ENCODE results near the gene YARS1. TPM values are rescaled to one million over a fixed set of nuclear protein-coding genes. Genes with fewer than 3 reads are reported as not detected.

YARS1 gene
- total and polyA plus RNA-seq, 2 of the 13 experiments (the other 11 are each of a cell fraction or from before 2014, with no cell fraction given): 50.1 to 113 TPM

- peak; percentile 94 for TF ChIP-seq ARNT2 (CRISPR knock-in tag; IDR thresholded peaks at IDR 0.05; ENCODE audit: low read depth)
- peak; percentile 80 for TF ChIP-seq POGZ (CRISPR knock-in tag; IDR thresholded peaks at IDR 0.05)
- peak; percentile 80; the same call in 1 of the 2 replicates for TF ChIP-seq KDM4B (CRISPR knock-in tag; IDR thresholded peaks at IDR 0.05)
- peak; percentile 93; the same call in 1 of the 2 replicates for TF ChIP-seq ZBTB44 (CRISPR knock-in tag; IDR thresholded peaks at IDR 0.05)
- peak; percentile 80; the same call in 1 of the 2 replicates for TF ChIP-seq ZBTB3 (CRISPR knock-in tag; IDR thresholded peaks at IDR 0.05; ENCODE audit: borderline replicate concordance, low read depth)
- peak; percentile 75 for TF ChIP-seq CREB1 (IDR thresholded peaks at IDR 0.05)
- peak; percentile 89 for TF ChIP-seq CREB1 (CRISPR knock-in tag; IDR thresholded peaks at IDR 0.05)
- TF ChIP-seq HMG20B (CRISPR knock-in tag; conservative IDR thresholded peaks at IDR 0.05): peak; percentile 80; the same call in 1 of the 2 replicates
- TF ChIP-seq THAP9 (CRISPR knock-in tag; IDR thresholded peaks at IDR 0.05; ENCODE audit: borderline replicate concordance): peak; percentile 90
- 0 out of 2 replicates have a peak, but pooled peaks have one; percentile 24 for TF ChIP-seq ZNF256 (CRISPR knock-in tag; conservative IDR thresholded peaks at IDR 0.05)
- no peak for TF ChIP-seq KDM5B (CRISPR knock-in tag; IDR thresholded peaks at IDR 0.05; ENCODE audit: borderline replicate concordance)
- TF ChIP-seq FOXP1 (IDR thresholded peaks at IDR 0.05): no peak
- peak; percentile 55 for TF ChIP-seq FOXP1 (CRISPR knock-in tag; IDR thresholded peaks at IDR 0.05)
- TF ChIP-seq HNRNPK (IDR thresholded peaks at IDR 0.05; ENCODE audit: low read depth, low read length, poor library complexity, severe bottlenecking): peak; percentile 91
- no peak for TF ChIP-seq ZNF33A (CRISPR knock-in tag; IDR thresholded peaks at IDR 0.05; ENCODE audit: borderline replicate concordance)
- TF ChIP-seq SRSF1 (optimal IDR thresholded peaks at IDR 0.05; ENCODE audit: low read depth, low read length): peak; percentile 16
- no peak for TF ChIP-seq SOX6 (IDR thresholded peaks at IDR 0.05)
- peak; percentile 86 for TF ChIP-seq SOX6 (CRISPR knock-in tag; IDR thresholded peaks at IDR 0.05)
- peak; percentile 58 for TF ChIP-seq AGO1 (IDR thresholded peaks at IDR 0.05; ENCODE audit: low read depth, low read length, poor library complexity, severe bottlenecking)
- TF ChIP-seq CSRNP1 (CRISPR knock-in tag; IDR thresholded peaks at IDR 0.05): peak; percentile 83; the same call in 1 of the 2 replicates
- peak; percentile 76; the same call in 1 of the 2 replicates for TF ChIP-seq HNRNPL (IDR thresholded peaks at IDR 0.05; ENCODE audit: low read depth, low read length)
- TF ChIP-seq ETV6 (CRISPR knock-in tag; conservative IDR thresholded peaks at IDR 0.05): peak; percentile 94
Observed at GRCh38 chr1:32817159-32817814, at the start of gene YARS1, which contains the start of gene S100PBP (continued).

Measured in HepG2 (cell line).